ENCODE data around the gene TMEM184B. TPM values are rescaled to one million over a fixed set of nuclear protein-coding genes. Genes with fewer than 3 reads are reported as not detected.
A peak's percentile ranks its signal among the peaks of the same experiment; 100 is the strongest.

TMEM184B gene
- polyA plus RNA-seq, 1 donor (not counting 4 experiments of a cell fraction or from before 2014, with no cell fraction given) = 18.8 TPM

DNA sequence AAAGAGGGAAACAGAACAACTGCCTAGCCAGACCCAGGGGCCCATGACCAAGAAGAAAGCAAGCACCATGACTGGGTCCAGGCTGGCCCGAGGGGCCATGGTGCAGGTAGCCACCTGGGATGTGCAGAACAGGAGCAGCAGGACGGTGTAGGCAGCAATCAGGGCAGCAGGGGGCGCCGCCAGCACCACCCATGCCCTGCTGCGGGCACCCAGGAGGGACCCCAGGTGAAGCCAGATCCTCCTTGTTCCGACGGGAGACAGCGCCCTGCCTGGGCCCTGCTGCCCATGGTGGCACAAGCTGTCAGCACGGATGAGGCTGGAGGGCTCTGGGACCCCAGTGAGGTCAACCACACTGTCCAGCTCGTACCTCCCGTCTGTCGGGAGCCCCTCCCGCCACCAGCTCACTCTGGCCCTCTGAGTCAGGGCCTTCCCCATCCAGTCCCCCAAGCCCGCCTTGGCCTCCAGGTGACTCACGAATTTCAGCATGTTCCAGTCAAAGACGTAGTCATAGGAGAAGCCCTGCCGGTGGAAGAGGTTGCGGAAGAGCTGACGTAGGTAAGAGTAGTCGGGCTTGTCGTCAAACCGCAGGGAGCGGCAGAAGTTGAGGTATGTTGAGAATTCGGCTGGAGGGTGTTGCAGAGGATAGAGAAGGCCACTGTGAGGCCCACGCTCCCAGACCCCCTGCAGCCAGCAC, 25.6 kb upstream of the TMEM184B start:
- peaks cover 57 to 73% of the 10 kb centered on the region in 2 experiments for H3K36me3 ChIP-seq (ENCODE audit: control insufficient read depth in 2 of 2, extremely low read depth in 1 of 2, insufficient read depth in 2 of 2, low read length in 2 of 2)
- no peak overlapping the region for H2AFZ ChIP-seq (ENCODE audit: control insufficient read depth, low read length)
- dilution Hi-C loops (cut with MboI; ENCODE audit: extremely low pct_ligation_motif_present, low sequenced_read_pairs) = no loop called here
- H3K9ac ChIP-seq (ENCODE audit: control insufficient read depth, extremely low read depth, insufficient read depth, low read length) = peak overlapping the region; percentile 64
- H3K4me3 ChIP-seq (ENCODE audit: control insufficient read depth in 2 of 3, extremely low read depth in 1 of 3, insufficient read depth in 2 of 3, low read depth in 1 of 3, low read length in 3 of 3) = no peak overlapping the region
- DNase-seq (ENCODE audit: low read depth, low spot score) (peak; percentile 98), FAIRE-seq (peak; percentile 83)
- no peaks in the 10 kb centered on the region for H3K9me3 ChIP-seq (ENCODE audit: control insufficient read depth, low read depth, low read length)
- H4K20me1 ChIP-seq (ENCODE audit: control insufficient read depth, extremely low read depth, insufficient read depth, low read length) = peaks cover 17% of the 10 kb centered on the region
- H3K4me1 ChIP-seq (ENCODE audit: control insufficient read depth, extremely low read depth, insufficient read depth, low read length) = peaks cover 37% of the 10 kb centered on the region
- H3K27ac ChIP-seq (ENCODE audit: control insufficient read depth, insufficient read depth, low read length) = peak overlapping the region; percentile 77
- TF ChIP-seq EZH2 (IDR thresholded peaks at IDR 0.05; ENCODE audit: low read length) (no peak), CTCF (optimal IDR thresholded peaks at IDR 0.05 in 1 of 3, IDR thresholded peaks at IDR 0.05 in 1 of 3, conservative IDR thresholded peaks at IDR 0.05 in 1 of 3; ENCODE audit: extremely low read depth in 1 of 3, insufficient read depth in 2 of 3, low read length in 3 of 3) (peak; percentile 45 to 77 (median 48))
- peaks cover 60% of the 10 kb centered on the region for H3K79me2 ChIP-seq (ENCODE audit: control insufficient read depth, insufficient read depth, low read length)
- H3K9me1 ChIP-seq (ENCODE audit: control insufficient read depth, extremely low read depth, insufficient read depth, low read length) = peaks cover under 1% of the 10 kb centered on the region
- peak overlapping the region; percentile 35 for H3K4me2 ChIP-seq (ENCODE audit: control insufficient read depth, extremely low read depth, insufficient read depth, low read depth, low read length)
- H3K27me3 ChIP-seq (ENCODE audit: control insufficient read depth, extremely low read depth, insufficient read depth, low read length) = no peaks in the 10 kb centered on the region

DNA sequence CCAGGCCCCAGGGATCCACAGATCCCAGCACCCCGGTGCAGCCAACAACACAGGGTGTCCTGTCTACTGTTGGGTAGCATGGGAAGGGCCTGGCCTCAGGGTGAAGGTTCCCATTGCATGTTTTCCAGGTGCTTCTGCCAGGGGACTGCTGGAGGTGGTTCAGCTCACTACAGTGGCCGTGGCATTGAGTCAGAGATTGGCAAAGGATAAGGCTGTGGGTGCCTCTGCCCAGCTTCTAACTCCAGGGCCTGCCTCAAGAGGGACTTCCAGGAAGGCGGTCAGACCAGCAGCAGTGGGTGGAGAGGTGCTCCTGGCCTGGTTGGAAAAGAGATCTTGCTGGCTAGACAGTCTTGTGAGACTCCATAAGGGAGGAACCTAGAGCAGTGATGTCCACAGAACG, 23.6 kb upstream of the TMEM184B start:
- Histone ChIP-seq H2AFZ (ENCODE audit: control insufficient read depth, low read length) (no peak overlapping the region), H3K79me2 (ENCODE audit: control insufficient read depth, insufficient read depth, low read length) (peaks cover 40% of the 10 kb centered on the region), H3K9me1 (ENCODE audit: control insufficient read depth, extremely low read depth, insufficient read depth, low read length) (no peaks in the 10 kb centered on the region), H3K36me3 (ENCODE audit: control insufficient read depth in 2 of 2, extremely low read depth in 1 of 2, insufficient read depth in 2 of 2, low read length in 2 of 2) (peaks cover 56 to 84% of the 10 kb centered on the region in 2 experiments), H3K9ac (ENCODE audit: control insufficient read depth, extremely low read depth, insufficient read depth, low read length) (no peak overlapping the region), H3K4me1 (ENCODE audit: control insufficient read depth, extremely low read depth, insufficient read depth, low read length) (peaks cover 33% of the 10 kb centered on the region), H3K27ac (ENCODE audit: control insufficient read depth, insufficient read depth, low read length) (no peak overlapping the region), H4K20me1 (ENCODE audit: control insufficient read depth, extremely low read depth, insufficient read depth, low read length) (peaks cover 15% of the 10 kb centered on the region), H3K27me3 (ENCODE audit: control insufficient read depth, extremely low read depth, insufficient read depth, low read length) (no peaks in the 10 kb centered on the region), H3K9me3 (ENCODE audit: control insufficient read depth, low read depth, low read length) (no peaks in the 10 kb centered on the region), H3K4me2 (ENCODE audit: control insufficient read depth, extremely low read depth, insufficient read depth, low read depth, low read length) (no peak overlapping the region), H3K4me3 (ENCODE audit: control insufficient read depth in 2 of 3, extremely low read depth in 1 of 3, insufficient read depth in 2 of 3, low read depth in 1 of 3, low read length in 3 of 3) (no peak overlapping the region)
- DNase-seq (ENCODE audit: low read depth, low spot score) (no peak), FAIRE-seq (no peak)
- dilution Hi-C loops (cut with MboI; ENCODE audit: extremely low pct_ligation_motif_present, low sequenced_read_pairs) = no loop called here
- TF ChIP-seq EZH2 (IDR thresholded peaks at IDR 0.05; ENCODE audit: low read length) (no peak), CTCF (optimal IDR thresholded peaks at IDR 0.05 in 1 of 3, IDR thresholded peaks at IDR 0.05 in 1 of 3, conservative IDR thresholded peaks at IDR 0.05 in 1 of 3; ENCODE audit: extremely low read depth in 1 of 3, insufficient read depth in 2 of 3, low read length in 3 of 3) (no peak)

All from keratinocyte (primary cell).